ENCODE results near the gene HHAT. TPM values are rescaled to one million over a fixed set of nuclear protein-coding genes. Genes with fewer than 3 reads are reported as not detected.

HHAT gene
- total RNA-seq, 2 experiments from 2014 or later, result 5.2 to 9.5 TPM

GRCh38 chr1:210298936-210299335, 29.8 kb upstream of the HHAT start:
- no peaks in the 10 kb centered on the region for H3K79me2 ChIP-seq (ENCODE audit: insufficient read depth, low read depth, low read length)
- no peak overlapping the region for H3K4me3 ChIP-seq (ENCODE audit: low read depth, low read length, poor library complexity, severe bottlenecking)
- intact Hi-C loops (cut with micrococcal nuclease; ENCODE audit: unreplicated experiment), result no loop called here
- POLR2A ChIA-PET, result interaction anchor here (0.6 to 0.8 kb wide), 3 partner anchors 12 to 716 kb away, joined by 3 read pairs; no protein-coding TSS in a partner anchor
- no peak overlapping the region for H3K27ac ChIP-seq (ENCODE audit: low read depth, low read length, poor library complexity, severe bottlenecking)
- no peaks in the 10 kb centered on the region for H3K36me3 ChIP-seq (ENCODE audit: insufficient read depth, low read length)
- no peaks in the 10 kb centered on the region for H4K20me1 ChIP-seq (ENCODE audit: insufficient read depth, low read length)
- H3K4me1 ChIP-seq (ENCODE audit: insufficient read depth, low read length, poor library complexity, severe bottlenecking), result no peaks in the 10 kb centered on the region
- no peak overlapping the region for H2AFZ ChIP-seq (ENCODE audit: low read length)
- no peaks in the 10 kb centered on the region for H3K9me3 ChIP-seq (ENCODE audit: low read length)
- TF ChIP-seq CTCF (conservative IDR thresholded peaks at IDR 0.05; ENCODE audit: low read length) (no peak), EZH2phosphoT487 (IDR thresholded peaks at IDR 0.05; ENCODE audit: borderline replicate concordance, low read depth, low read length) (no peak)
- CTCF ChIA-PET (ENCODE audit: unreplicated experiment), result no interaction called here
- no peaks in the 10 kb centered on the region for H3K9me2 ChIP-seq (ENCODE audit: insufficient read depth, low read length)
- BruUV-seq (replicated peaks), result no TSS peak
- no peak for DNase-seq (ENCODE audit: low spot score)
- no peak overlapping the region for H3K4me2 ChIP-seq (ENCODE audit: low read length)

GRCh38 chr1:210299501-210299900, 29.2 kb upstream of the HHAT start:
- H3K9me2 ChIP-seq (ENCODE audit: insufficient read depth, low read length), result no peaks in the 10 kb centered on the region
- no peak overlapping the region for H3K4me2 ChIP-seq (ENCODE audit: low read length)
- H2AFZ ChIP-seq (ENCODE audit: low read length), result no peak overlapping the region
- no peak overlapping the region for H3K4me3 ChIP-seq (ENCODE audit: low read depth, low read length, poor library complexity, severe bottlenecking)
- H3K79me2 ChIP-seq (ENCODE audit: insufficient read depth, low read depth, low read length), result no peaks in the 10 kb centered on the region
- no peaks in the 10 kb centered on the region for H3K4me1 ChIP-seq (ENCODE audit: insufficient read depth, low read length, poor library complexity, severe bottlenecking)
- no peak for DNase-seq (ENCODE audit: low spot score)
- H3K9me3 ChIP-seq (ENCODE audit: low read length), result no peaks in the 10 kb centered on the region
- H3K36me3 ChIP-seq (ENCODE audit: insufficient read depth, low read length), result no peaks in the 10 kb centered on the region
- no peak overlapping the region for H3K27ac ChIP-seq (ENCODE audit: low read depth, low read length, poor library complexity, severe bottlenecking)
- BruUV-seq (replicated peaks), result no TSS peak
- intact Hi-C loops (cut with micrococcal nuclease; ENCODE audit: unreplicated experiment), result no loop called here
- no peak for TF ChIP-seq EZH2phosphoT487 (IDR thresholded peaks at IDR 0.05; ENCODE audit: borderline replicate concordance, low read depth, low read length)
- no peak for TF ChIP-seq CTCF (conservative IDR thresholded peaks at IDR 0.05; ENCODE audit: low read length)
- ChIA-PET POLR2A (interaction anchor here (0.6 kb wide), 2 partner anchors 495 to 715 kb away, joined by 3 read pairs; no protein-coding TSS in a partner anchor), CTCF (ENCODE audit: unreplicated experiment) (no interaction called here)
- H4K20me1 ChIP-seq (ENCODE audit: insufficient read depth, low read length), result no peaks in the 10 kb centered on the region

GRCh38 chr1:210300923-210301614, 27.6 kb upstream of the HHAT start:
- H3K79me2 ChIP-seq (ENCODE audit: insufficient read depth, low read depth, low read length), result no peaks in the 10 kb centered on the region
- H3K27ac ChIP-seq (ENCODE audit: low read depth, low read length, poor library complexity, severe bottlenecking), result no peak overlapping the region
- no peaks in the 10 kb centered on the region for H3K4me1 ChIP-seq (ENCODE audit: insufficient read depth, low read length, poor library complexity, severe bottlenecking)
- CTCF ChIA-PET (ENCODE audit: unreplicated experiment), result no interaction called here
- no peaks in the 10 kb centered on the region for H3K36me3 ChIP-seq (ENCODE audit: insufficient read depth, low read length)
- H3K9me2 ChIP-seq (ENCODE audit: insufficient read depth, low read length), result no peaks in the 10 kb centered on the region
- no peak for TF ChIP-seq CTCF (conservative IDR thresholded peaks at IDR 0.05; ENCODE audit: low read length)
- no peak for TF ChIP-seq EZH2phosphoT487 (IDR thresholded peaks at IDR 0.05; ENCODE audit: borderline replicate concordance, low read depth, low read length)
- no peak overlapping the region for H2AFZ ChIP-seq (ENCODE audit: low read length)
- H4K20me1 ChIP-seq (ENCODE audit: insufficient read depth, low read length), result no peaks in the 10 kb centered on the region
- no peak for DNase-seq (ENCODE audit: low spot score)
- H3K9me3 ChIP-seq (ENCODE audit: low read length), result no peaks in the 10 kb centered on the region
- no peak overlapping the region for H3K4me2 ChIP-seq (ENCODE audit: low read length)
- no TSS peak for BruUV-seq (replicated peaks)
- no peak overlapping the region for H3K4me3 ChIP-seq (ENCODE audit: low read depth, low read length, poor library complexity, severe bottlenecking)
- intact Hi-C loops (cut with micrococcal nuclease; ENCODE audit: unreplicated experiment), result no loop called here
- POLR2A ChIA-PET, result interaction anchor here (0.6 kb wide), 1 partner anchor 647 kb away, joined by 3 read pairs; no protein-coding TSS in a partner anchor
